ENCODE measurements around the gene THRB.

GRCh38 chr3:24154781-24155180 is 339.9 kb downstream of the THRB start:
- TF ChIP-seq POLR2A (IDR thresholded peaks at IDR 0.05) = no peak
- no peak for TF ChIP-seq CTCF (IDR thresholded peaks at IDR 0.05)
- TF ChIP-seq EP300 (IDR thresholded peaks at IDR 0.05) = no peak

Data from upper lobe of left lung (tissue), 4 donors.